NCI-H2081 treated with DMSO at 0.1 percent for 48 hours (cell line): Measurements from ENCODE around the gene SNX12.
"Not testable (repeated sequence)": the region's sequence is repeated elsewhere in the genome, so short reads cannot be mapped to it uniquely, and the experiment has no call there.

Experiments used
- DNase-seq: peaks from one replicate; lab custom pipeline; 2025; lab: John Stamatoyannopoulos, UW

The SNX12 gene

GRCh38 chrX:71091263-71091662 is 23.1 kb upstream of the SNX12 start:
- DNase-seq, result no peak

DNA sequence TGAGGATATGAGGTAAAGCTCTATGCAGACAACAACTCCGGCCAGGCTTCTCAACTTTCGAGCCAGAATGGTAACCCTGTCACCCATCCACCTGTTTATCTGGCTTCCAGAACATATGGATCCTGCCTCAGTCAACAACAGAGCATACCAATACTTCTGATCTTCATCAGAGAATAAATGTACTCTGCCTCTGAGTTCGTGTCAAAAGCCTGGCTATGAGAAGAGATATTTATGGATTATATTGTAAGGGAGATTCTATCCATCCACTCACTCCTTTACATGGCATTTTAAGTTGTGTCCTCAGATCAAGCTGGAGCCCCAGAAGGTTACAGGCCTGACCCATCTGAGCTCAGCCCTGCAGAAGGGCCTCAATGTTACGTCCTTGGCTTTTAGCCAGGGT is 17.8 kb upstream of the SNX12 start:
- no peak for DNase-seq

GRCh38 chrX:71082822-71083221 is 14.7 kb upstream of the SNX12 start:
- DNase-seq, result no peak

DNA sequence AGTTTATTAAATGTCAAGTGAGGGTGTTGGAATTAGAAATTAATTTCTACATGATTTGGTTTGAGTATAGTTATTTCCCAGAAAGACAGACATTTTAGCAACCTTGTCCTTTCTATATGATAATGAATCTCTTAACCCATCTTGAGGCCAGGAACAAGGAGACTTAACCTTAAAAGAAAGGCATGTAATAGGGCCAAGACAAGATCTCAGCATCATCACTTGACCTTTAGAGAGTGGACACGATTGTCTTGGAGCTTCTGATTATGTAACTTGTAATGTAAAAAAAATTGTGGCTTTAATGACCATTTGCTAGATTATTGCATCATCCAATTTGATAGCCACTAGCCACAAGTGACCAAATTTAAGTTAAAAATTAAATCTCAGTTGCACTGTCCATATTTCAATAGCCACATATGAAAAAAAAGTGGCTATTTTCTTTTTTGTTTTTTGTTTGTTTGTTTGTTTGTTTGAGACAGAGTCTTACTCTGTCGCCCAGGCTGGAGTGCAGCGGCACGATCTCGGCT is 14.1 kb upstream of the SNX12 start:
- DNase-seq, result no peak

DNA sequence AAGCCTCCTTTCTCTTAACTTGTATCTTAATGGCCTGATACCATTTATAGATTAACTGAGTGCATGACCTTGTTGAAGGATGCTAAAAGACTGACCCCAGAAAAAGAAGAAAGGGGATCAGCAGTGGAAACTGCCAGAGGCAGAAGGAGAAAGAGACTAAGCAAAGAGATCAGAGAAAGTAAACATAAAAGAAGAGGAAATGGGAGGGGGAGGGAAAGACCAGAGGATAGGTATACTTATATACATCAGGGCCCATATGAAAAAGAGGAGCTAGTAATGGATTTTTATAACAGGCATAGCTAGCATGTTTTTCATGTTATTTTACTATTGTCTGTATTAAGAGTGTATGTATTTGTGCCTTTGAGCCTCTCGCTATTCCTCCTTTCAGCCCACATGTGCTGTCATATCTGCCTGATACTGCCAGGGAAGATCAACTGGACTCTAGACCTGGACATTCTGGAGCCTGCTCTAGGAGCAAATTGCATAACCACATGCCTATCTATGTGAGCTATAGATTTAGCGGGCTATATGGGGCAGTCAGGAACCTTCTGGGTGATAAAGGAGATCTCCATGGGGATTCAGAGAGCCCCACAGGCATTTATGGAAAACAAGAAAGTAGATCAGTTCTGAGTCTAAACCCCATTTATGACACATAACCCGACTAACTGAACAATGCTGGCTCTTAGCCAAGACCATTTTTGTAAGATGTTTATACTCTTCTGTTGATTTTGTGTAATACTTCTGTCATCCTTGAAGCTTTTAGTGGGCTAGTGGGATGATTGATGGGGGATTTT is 13.4 kb upstream of the SNX12 start:
- DNase-seq, result no peak

GRCh38 chrX:71070531-71070930 is 2.4 kb upstream of the SNX12 start:
- DNase-seq, result no peak

DNA sequence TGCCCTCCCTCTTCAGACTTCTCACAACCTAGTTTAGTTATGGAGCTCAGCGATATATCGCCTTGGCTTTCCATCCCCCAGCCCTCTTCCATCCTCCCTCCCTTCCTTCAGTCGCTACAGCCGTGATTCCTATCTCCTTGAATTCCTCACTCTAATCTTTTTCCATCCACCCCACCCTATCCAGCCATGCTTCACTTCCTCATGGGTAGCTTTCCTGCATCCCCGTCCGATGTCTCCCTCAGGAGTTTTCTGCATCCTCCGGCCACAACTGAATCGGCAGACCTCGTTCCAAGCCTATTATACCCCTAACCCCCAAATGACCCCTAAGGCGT is 456 bp downstream of the SNX12 start:
- DNase-seq, result no peak

DNA sequence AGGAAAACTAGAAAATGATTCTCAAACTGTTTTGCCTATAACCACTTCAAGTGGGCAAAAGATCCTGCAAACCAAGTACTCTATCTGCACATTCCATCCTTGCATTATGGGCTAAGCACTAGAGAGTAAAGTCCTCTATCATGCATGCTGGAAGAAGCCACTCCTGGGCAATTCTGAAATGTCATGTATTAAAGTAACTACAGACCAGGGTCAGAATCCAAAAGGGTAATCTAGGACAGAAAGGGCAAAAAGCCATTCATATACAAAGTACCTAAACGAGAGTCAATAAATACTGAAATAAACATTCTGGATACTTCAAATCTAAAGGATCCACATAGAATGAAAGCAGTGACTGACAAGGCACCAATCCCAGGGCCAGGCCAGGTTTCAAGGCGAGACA is 1.0 kb downstream of the SNX12 start:
- no peak for DNase-seq

DNA sequence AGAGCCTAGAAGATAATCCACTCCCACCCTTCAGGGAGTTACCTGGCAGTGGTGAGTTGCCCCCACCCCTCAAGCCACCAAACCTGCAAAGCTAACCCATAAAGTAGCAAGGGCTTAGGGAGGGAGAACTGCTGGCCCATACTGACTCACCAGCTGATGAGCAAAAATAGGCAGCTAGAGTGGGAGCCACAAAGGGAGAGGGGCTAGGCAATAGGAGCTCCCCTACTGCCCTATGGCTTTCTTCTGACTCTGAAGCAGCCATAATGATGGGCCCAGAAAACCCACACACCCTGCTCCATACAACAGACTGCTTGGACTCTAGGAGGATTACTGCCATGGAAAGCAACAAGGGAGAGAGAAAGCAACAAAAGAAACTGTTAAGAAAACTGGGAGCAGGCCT is 8.0 kb downstream of the SNX12 start:
- no peak for DNase-seq

- no peak for DNase-seq
These were observed 10.1 kb downstream of the SNX12 start for GRCh38 chrX:71057848-71058530.

GRCh38 chrX:71056867-71057266 is 11.3 kb downstream of the SNX12 start:
- no peak for DNase-seq

- no peak for DNase-seq
These were observed 14.9 kb downstream of the SNX12 start for GRCh38 chrX:71053217-71053621.

DNA sequence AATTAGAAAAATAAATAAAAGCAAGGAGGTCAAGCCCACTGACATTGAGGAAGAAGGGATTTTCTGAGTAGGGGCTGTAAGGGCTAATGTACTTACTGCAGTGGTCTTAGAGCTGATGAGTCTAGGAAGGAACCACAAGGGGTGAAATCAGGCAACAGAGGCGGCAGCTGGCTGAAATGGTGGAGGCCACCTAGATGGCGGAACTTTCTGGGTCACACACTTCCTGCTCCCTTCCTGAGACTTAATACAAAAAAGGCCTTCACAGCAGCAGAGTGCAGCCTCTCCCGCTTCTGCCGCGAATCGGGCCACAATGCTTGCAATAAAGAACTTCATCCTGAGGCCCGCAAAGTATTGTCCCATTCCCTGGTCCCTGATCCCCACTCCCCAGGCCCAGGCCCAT is 15.4 kb downstream of the SNX12 start:
- no peak for DNase-seq

DNA sequence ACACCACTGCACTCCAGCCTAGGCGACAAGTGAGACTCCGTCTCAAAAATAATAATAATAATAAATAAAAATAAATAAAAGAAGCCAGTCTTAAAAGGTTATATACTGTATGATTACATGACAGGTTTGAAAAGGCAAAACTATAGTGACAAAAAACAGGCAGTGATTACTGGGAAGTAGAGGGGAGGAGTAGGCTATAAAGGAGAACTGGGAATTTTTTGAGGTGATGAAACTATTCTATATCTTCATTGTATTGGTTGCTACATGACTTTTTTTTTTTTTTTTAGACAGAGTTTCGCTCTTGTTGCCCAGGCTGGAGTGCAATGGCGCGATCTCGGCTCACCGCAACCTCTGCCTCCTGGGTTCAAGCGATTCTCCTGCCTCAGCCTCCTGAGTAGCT is 20.2 kb downstream of the SNX12 start:
- DNase-seq, result not testable (repeated sequence)

- DNase-seq, result no peak
These were observed 50.7 kb downstream of the SNX12 start for GRCh38 chrX:71017396-71017939.
